NCI-H128 (cell line): Measurements from ENCODE around the gene GALT.

Experiments used
- DNase-seq: peaks from one replicate; lab custom pipeline; 2025; ENCODE audit not compliant: unreplicated experiment; lab: John Stamatoyannopoulos, UW

GALT gene

GRCh38 chr9:34651876-34652601 is 5.6 kb downstream of the GALT start, which contains the start of gene IL11RA:
IL11RA (plus strand) TSS chr9:34652185; CDS start chr9:34655218, 3,033 bp downstream.
- no peak for DNase-seq

- no peak for DNase-seq
Measured at GRCh38 chr9:34652602-34653000, 6.1 kb downstream of the GALT start.

- no peak for DNase-seq
Measured at GRCh38 chr9:34653151-34654072, 6.9 kb downstream of the GALT start.

- no peak for DNase-seq
Measured at GRCh38 chr9:34654323-34655051, 8.0 kb downstream of the GALT start.

- DNase-seq: no peak
Measured at GRCh38 chr9:34655394-34655793, 8.9 kb downstream of the GALT start.

GRCh38 chr9:34656992-34657391 is 10.5 kb downstream of the GALT start:
- no peak for DNase-seq

- DNase-seq: no peak
Measured at GRCh38 chr9:34658461-34658860, 12.0 kb downstream of the GALT start.

- DNase-seq: no peak
Measured at GRCh38 chr9:34659592-34660253, 13.2 kb downstream of the GALT start.

GRCh38 chr9:34662526-34663302 is 16.2 kb downstream of the GALT start, which contains the start of gene CCL27:
CCL27 (minus strand) TSS chr9:34662657; CDS start chr9:34662633, 24 bp downstream.
- DNase-seq: no peak

GRCh38 chr9:34663303-34663605 is 16.8 kb downstream of the GALT start:
- DNase-seq: no peak

- no peak for DNase-seq
Measured at GRCh38 chr9:34664281-34665066, 18.0 kb downstream of the GALT start.

- DNase-seq: no peak
Measured at GRCh38 chr9:34665067-34665380, 18.5 kb downstream of the GALT start.

- DNase-seq: peak; percentile 91
Measured at GRCh38 chr9:34665381-34666250, 19.1 kb downstream of the GALT start.

GRCh38 chr9:34669809-34670562 is 23.5 kb downstream of the GALT start:
- no peak for DNase-seq

GRCh38 chr9:34671307-34671706 is 24.8 kb downstream of the GALT start:
- DNase-seq: no peak

- no peak for DNase-seq
Measured at GRCh38 chr9:34674440-34674839, 28.0 kb downstream of the GALT start.

- peak; percentile 23 for DNase-seq
Measured at GRCh38 chr9:34675048-34675714, 28.7 kb downstream of the GALT start.
